Muscle layer of colon (tissue), 2 donors: ENCODE results near the gene AIRE.
"Not testable (repeated sequence)": the region's sequence is repeated elsewhere in the genome, so short reads cannot be mapped to it uniquely, and the experiment has no call there.

Source experiments
- H3K27ac ChIP-seq: one replicate; pipeline ENCODE4 v1.7.0; 2013; ENCODE audit warnings: low read depth, mild to moderate bottlenecking, low read length, moderate library complexity
- H3K27me3 ChIP-seq, 2 donors: one replicate each; pipeline ENCODE4 v1.7.0; 2013; ENCODE audit warnings: low read length in 2 of 2, mild to moderate bottlenecking in 2 of 2; ENCODE audit not compliant: insufficient read depth in 2 of 2, control insufficient read depth in 1 of 2
- H3K36me3 ChIP-seq: one replicate; pipeline ENCODE4 v1.7.0; 2013; ENCODE audit warnings: mild to moderate bottlenecking, low read length; ENCODE audit not compliant: insufficient read depth
- H3K4me1 ChIP-seq: one replicate; pipeline ENCODE4 v1.7.0; 2013; ENCODE audit warnings: mild to moderate bottlenecking, low read length; ENCODE audit not compliant: insufficient read depth
- H3K4me3 ChIP-seq, 2 donors: one replicate each; pipeline ENCODE4 v1.7.0; 2013; ENCODE audit warnings: low read length in 2 of 2, low read depth in 1 of 2, mild to moderate bottlenecking in 1 of 2, moderate library complexity in 1 of 2
- H3K9ac ChIP-seq: one replicate; pipeline ENCODE4 v1.7.0; 2013; ENCODE audit warnings: low read length
- H3K9me3 ChIP-seq: one replicate; pipeline ENCODE4 v1.7.0; 2013; ENCODE audit warnings: mild to moderate bottlenecking, low read length
- donor health status: abdominal sarcoma.
- donor health status: Adenocarcinoma of cecum.

Gene AIRE

DNA sequence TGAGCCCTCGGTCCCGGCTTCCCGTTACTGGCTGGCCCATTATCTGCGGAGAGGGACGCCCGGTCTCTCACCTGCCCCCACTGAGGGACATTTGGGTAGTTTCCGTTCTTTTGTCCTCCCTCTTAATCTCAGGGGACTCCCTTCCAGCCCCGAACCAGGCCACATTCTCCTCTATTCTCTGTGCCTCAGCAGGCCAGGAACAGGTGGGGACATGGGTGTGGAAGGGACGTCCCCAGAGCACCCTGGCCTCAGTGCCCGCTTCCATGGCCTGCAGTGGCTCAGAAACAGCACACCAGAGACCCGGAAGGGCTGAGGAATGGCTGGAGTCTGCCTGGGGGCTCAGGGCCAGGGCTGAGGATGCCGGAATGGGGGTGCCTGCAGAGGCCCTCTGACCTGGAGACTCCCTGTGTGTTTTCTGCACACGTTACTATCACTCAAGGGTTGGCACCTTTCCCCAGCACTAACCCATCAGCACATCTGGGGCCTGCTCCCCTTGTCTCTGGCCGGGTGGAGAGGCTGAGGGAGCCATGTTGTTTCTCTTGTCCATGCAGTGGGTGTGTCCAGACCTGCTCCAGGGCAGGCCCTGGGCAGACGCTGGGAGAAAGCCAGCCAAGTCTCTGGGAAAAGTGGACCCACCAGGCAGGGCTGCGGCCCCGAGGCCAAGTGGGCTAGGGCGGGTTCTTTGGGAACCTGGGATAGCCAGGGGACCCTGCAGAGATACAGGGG, 14.0 kb upstream of the AIRE start:
- Histone ChIP-seq H3K36me3 (no peaks in the 10 kb centered on the region), H3K4me1 (no peaks in the 10 kb centered on the region), H3K4me3 (no peak overlapping the region), H3K27me3 (no peaks in the 10 kb centered on the region), H3K9me3 (no peaks in the 10 kb centered on the region), H3K27ac (no peak overlapping the region), H3K9ac (no peak overlapping the region)

DNA sequence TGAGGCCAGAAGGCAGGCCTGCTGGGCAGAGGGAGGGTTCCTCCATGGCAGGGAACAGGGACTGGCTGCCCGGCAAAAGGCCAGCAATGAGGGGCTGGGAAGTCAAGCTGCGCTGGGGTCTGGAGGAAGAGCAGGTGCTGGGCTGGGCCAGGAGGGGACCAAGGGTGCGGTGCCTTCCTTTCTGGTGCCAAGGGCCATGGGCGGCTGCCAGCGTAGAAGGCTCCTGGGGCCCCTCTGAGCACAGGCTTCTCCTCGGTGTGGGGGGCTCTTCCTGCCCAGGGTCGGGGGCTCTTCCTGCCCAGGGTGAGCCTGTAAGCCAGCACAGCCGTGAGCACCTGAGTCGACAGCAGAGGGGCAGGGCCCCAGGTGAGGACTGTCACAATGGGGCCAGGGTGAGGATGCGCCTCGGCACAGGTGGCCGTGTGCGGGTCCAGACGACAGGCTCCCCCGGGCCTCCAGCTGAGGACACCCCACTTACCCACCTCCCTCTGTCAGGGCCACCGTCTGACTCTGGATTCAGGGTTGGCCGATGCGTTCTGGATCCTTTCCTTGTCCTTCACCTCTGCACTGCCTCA, 13.3 kb upstream of the AIRE start:
- no peaks in the 10 kb centered on the region for H3K27me3 ChIP-seq
- H3K4me1 ChIP-seq = no peaks in the 10 kb centered on the region
- H3K9me3 ChIP-seq = no peaks in the 10 kb centered on the region
- H3K36me3 ChIP-seq = no peaks in the 10 kb centered on the region
- no peak overlapping the region for H3K4me3 ChIP-seq
- no peak overlapping the region for H3K27ac ChIP-seq
- H3K9ac ChIP-seq = no peak overlapping the region

DNA sequence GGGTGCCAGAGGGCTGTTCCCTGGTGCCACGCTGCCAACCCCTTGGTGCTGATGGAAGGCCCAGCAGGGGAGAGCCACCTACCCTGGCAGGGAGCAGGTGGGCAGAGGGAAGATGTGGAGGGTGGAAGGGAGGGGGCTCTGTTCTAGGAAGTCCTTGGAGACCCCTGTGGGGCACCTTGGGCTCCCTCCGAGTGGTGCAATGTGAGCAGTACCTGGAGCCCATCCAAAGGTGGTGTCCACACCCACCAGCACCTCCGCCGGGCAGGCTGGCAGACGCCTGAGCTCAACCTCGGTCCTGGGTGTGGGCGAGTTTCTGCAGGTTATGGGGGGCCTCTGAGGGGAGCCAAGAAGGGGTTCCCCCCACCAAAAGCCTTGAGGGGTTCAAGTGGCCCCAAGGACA, 12.6 kb upstream of the AIRE start:
- H3K9ac ChIP-seq = no peak overlapping the region
- no peaks in the 10 kb centered on the region for H3K4me1 ChIP-seq
- H3K27me3 ChIP-seq = no peaks in the 10 kb centered on the region
- H3K4me3 ChIP-seq = no peak overlapping the region
- H3K9me3 ChIP-seq = no peaks in the 10 kb centered on the region
- H3K36me3 ChIP-seq = no peaks in the 10 kb centered on the region
- H3K27ac ChIP-seq = no peak overlapping the region

DNA sequence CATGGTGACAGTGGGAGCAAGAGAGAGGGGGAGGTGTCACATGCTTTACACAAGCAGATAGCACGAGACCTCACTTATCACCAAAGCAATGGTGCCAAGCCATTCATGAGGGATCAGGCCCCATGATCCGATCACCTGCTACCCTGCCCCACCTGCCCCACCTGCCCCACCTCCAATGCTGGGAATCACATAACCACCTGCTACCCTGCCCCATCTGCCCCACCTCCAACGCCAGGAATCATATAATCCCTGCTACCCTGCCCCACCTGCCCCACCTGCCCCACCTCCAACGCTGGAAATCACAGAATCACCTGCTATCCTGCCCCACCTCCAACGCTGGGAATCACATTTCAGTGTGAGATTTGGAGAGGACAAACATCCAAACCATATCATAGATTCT, 10.6 kb upstream of the AIRE start:
- no peak overlapping the region for H3K4me3 ChIP-seq
- H3K9ac ChIP-seq = no peak overlapping the region
- H3K27ac ChIP-seq = no peak overlapping the region
- H3K4me1 ChIP-seq = no peaks in the 10 kb centered on the region
- H3K36me3 ChIP-seq = no peaks in the 10 kb centered on the region
- H3K9me3 ChIP-seq = no peaks in the 10 kb centered on the region
- no peaks in the 10 kb centered on the region for H3K27me3 ChIP-seq

DNA sequence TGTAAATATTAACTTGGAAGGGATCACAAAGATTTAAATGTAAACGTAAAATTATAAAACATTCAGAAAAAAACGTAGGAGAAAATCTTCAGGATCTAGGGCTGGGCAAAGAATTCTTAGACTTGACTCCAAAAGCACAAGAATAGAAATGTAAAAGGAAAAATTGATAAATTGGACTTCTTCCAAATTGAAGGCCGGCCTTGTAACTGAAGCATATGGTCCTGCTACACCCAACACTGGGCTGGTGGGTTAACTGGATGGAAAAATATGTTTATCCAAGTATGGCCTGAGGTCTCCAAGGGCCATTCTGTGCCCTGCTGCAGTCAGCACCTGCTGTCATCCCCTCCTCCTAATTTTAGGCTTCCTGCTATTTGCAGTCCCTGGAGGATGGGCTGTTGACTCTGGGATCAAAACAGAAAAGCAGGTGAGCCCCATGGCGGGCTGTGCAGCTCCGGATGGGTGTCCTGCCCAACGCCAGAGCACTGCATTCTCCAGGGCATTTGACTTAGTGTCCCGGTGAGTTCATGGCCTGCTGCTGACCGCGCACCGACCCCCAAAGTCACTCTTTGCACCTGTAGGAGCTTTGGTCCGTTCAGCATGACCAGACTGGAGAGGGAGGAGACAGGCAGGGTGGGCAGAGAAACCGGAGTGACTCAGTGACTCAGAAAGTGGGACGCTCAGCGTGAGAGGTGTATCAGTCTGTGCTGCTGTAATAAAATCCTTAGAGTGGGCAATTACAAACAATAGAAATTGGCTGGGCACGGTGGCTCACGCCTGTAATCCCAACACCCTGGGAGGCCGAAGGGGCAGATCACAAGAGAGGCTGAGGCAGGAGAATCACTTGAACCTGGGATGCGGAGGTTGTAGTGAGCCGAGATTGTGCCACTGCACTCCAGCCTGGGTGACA, 6.1 kb upstream of the AIRE start:
- Histone ChIP-seq H3K27me3 (peaks cover 0 to 2% of the 10 kb centered on the region in 2 donors), H3K9ac (no peak overlapping the region), H3K27ac (no peak overlapping the region), H3K9me3 (no peaks in the 10 kb centered on the region), H3K36me3 (no peaks in the 10 kb centered on the region), H3K4me3 (no peak overlapping the region), H3K4me1 (no peaks in the 10 kb centered on the region)

DNA sequence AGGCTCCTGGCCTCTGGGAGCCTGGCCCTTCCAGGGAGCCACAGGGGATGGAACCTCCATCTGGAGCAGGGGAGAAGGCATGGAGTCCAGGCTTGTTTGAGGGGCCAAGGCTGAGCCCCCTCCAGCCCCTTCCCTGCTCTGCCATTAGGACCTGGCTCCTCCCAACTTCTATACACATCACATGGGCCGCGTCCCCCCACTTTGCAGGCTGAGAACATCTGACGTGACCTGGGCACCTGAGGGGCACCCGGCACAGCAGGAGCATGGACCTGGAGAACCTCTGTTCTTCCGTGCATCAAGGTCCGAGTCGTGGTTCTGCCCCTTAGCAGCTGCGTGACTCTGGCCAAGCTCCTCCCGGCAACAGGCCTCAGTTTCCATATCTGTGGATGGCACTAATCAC, 3.9 kb upstream of the AIRE start:
- Histone ChIP-seq H3K36me3 (no peaks in the 10 kb centered on the region), H3K27ac (no peak overlapping the region), H3K9ac (no peak overlapping the region), H3K27me3 (peaks cover 4 to 23% of the 10 kb centered on the region in 2 donors), H3K4me3 (no peak overlapping the region), H3K9me3 (no peaks in the 10 kb centered on the region), H3K4me1 (no peaks in the 10 kb centered on the region)

DNA sequence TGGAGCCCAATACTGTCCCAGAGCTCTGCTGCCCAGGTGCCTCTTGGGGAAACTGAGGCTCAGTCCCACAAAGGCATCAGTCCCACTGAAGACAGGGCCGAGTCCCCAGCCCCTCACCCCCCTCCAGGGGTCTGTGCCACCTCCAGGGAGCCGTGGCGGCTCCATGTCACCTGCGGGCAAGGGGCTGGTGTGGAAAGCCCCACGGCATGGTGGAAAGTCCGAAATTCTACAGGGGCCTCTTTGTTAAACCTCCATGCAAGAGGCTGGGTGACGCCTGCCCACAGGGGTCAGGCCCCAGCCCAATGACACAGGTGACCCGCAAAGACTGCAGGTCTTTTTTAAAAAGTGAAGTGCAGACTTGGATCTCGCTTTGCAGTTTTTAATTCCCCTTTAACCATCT, 3.3 kb upstream of the AIRE start:
- H3K9me3 ChIP-seq = no peaks in the 10 kb centered on the region
- H3K27me3 ChIP-seq = peaks cover 4 to 29% of the 10 kb centered on the region in 2 donors

DNA sequence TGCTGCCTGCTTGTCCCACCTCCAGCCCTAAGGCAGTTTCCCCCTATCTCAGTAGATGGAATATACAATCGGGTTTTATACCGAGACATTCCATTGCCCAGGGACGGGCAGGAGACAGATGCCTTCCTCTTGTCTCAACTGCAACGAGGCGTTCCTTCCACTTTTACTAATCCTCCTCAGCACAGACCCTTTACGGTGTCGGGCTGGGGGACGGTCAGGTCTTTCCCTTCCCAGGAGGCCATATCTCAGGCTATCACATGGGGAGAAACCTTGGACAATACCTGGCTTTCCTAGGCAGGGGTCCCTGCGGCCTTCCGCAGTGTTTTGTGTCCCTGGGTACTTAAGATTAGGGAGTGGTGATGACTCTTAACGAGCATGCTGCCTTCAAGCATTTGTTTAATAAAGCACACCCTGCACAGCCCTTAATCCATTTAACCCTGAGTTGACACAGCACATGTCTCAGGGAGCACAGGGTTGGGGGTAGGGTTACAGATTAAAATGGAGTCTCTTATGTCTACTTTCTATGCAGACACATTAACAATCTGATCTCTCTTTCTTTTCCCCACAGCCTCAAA, 2.4 kb upstream of the AIRE start:
- not testable (repeated sequence) for H3K4me3 ChIP-seq, H3K4me1 ChIP-seq, H3K9me3 ChIP-seq, H3K9ac ChIP-seq, H3K36me3 ChIP-seq, H3K27ac ChIP-seq
- peaks cover 4 to 35% of the 10 kb centered on the region in 2 donors for H3K27me3 ChIP-seq

More for the DNA sequence above, 3.3 kb upstream of the AIRE start:
- no peak overlapping the region for H3K4me3 ChIP-seq
- H3K9ac ChIP-seq = no peak overlapping the region
- H3K27ac ChIP-seq = no peak overlapping the region
- no peaks in the 10 kb centered on the region for H3K36me3 ChIP-seq
- H3K4me1 ChIP-seq = no peaks in the 10 kb centered on the region

DNA sequence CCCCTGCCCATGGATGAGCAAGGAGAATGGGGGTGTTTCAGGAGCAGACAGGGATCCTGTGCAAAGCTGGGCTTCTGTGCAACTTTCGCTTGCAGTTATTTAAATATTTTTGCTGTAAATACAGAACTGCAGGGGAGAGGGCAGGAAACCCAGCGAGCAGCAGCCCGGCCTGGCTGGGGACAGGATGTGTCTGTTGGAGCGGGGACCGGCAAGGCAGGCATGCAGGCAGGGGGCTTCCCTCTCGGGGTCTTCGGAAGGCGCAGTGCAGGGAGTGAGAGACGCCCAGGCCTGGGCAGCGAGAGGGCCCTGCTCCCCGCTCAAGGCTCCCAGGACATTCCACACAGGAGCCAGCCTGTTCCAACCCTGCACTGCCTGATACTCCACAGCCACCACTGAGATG, 1.7 kb upstream of the AIRE start:
- Histone ChIP-seq H3K27ac (no peak overlapping the region), H3K9ac (no peak overlapping the region), H3K36me3 (no peaks in the 10 kb centered on the region), H3K27me3 (peaks cover 4 to 38% of the 10 kb centered on the region in 2 donors), H3K4me3 (no peak overlapping the region), H3K9me3 (no peaks in the 10 kb centered on the region), H3K4me1 (no peaks in the 10 kb centered on the region)

DNA sequence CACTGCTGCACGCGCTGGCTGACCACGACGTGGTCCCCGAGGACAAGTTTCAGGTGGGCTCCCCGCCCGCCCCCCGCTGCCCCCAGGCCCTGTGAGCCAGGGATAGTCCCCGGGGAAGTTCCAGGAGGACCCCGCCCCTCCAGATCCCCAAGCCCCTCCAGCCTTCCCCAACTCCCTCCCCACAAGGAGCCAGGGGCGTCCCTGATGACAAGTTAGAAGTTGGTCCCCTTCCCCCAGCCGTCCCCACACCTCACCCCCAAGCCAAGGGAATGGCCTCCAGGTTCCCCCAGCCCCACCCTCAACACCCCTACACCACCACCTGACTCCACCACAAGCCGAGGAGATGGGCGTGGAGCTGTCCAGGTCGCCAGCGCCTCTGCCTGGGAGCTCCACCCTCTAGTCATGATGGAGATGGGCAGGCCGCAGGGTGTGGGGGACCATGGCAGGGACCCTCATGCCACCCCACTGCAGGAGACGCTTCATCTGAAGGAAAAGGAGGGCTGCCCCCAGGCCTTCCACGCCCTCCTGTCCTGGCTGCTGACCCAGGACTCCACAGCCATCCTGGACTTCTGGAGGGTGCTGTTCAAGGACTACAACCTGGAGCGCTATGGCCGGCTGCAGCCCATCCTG, 525 bp downstream of the AIRE start:
- no peaks in the 10 kb centered on the region for H3K36me3 ChIP-seq
- no peaks in the 10 kb centered on the region for H3K4me1 ChIP-seq
- no peak overlapping the region for H3K4me3 ChIP-seq
- no peak overlapping the region for H3K9ac ChIP-seq
- peaks cover 4 to 38% of the 10 kb centered on the region in 2 donors for H3K27me3 ChIP-seq
- H3K9me3 ChIP-seq = no peaks in the 10 kb centered on the region
- no peak overlapping the region for H3K27ac ChIP-seq
